Activated T-cell treated with anti-CD3 and anti-CD28 coated beads, Interleukin-2, amount 50 U/mL, for 72 hours (primary cell): ENCODE data around the gene NLRP13. TPM values are rescaled to one million over a fixed set of nuclear protein-coding genes. Genes with fewer than 3 reads are reported as not detected.
"Not testable (repeated sequence)": the region's sequence is repeated elsewhere in the genome, so short reads cannot be mapped to it uniquely, and the experiment has no call there.

ENCODE experiments used
- ATAC-seq, 2 donors: fragments of 150-1000 bp; cut with Tn5 transposase; replicated peaks in 1 of 2; 2 replicates each; pipeline ENCODE4 v1.10.0; 2021; ENCODE audit warnings: moderate library complexity in 2 of 2, mild to moderate bottlenecking in 1 of 2
- DNase-seq, 2 donors: peaks; one replicate each; pipeline ENCODE4 v3.0.0; 2021 to 2022; ENCODE audit warnings: mixed read lengths in 1 of 2
- H3K27ac Mint-ChIP-seq: one replicate; pipeline ENCODE4 v1.8.0; 2022; ENCODE audit warnings: mild to moderate bottlenecking, moderate library complexity, mixed read lengths
- H3K27me3 Mint-ChIP-seq: one replicate; pipeline ENCODE4 v1.8.0; 2022; ENCODE audit warnings: low read depth, mixed read lengths
- H3K36me3 Mint-ChIP-seq, 2 donors: one replicate each; pipeline ENCODE4 v1.8.0; 2022; ENCODE audit warnings: mixed read lengths in 2 of 2, mild to moderate bottlenecking in 1 of 2; ENCODE audit not compliant: insufficient read depth in 2 of 2
- H3K4me1 Mint-ChIP-seq: one replicate; pipeline ENCODE4 v1.8.0; 2022; ENCODE audit warnings: low read depth, mixed read lengths
- H3K4me3 Mint-ChIP-seq, 2 donors: one replicate each; pipeline ENCODE4 v1.8.0; 2022; ENCODE audit warnings: mild to moderate bottlenecking in 2 of 2, mixed read lengths in 2 of 2, moderate library complexity in 2 of 2
- H3K9me3 Mint-ChIP-seq, 2 donors: one replicate each; pipeline ENCODE4 v1.8.0; 2022; ENCODE audit warnings: mixed read lengths in 2 of 2
- total RNA-seq, 2 donors: library from RNA; stranded (reverse); gene quantifications; one replicate each; pipeline ENCODE4 v1.2.3, GENCODE V29; 2022

The NLRP13 gene
- total RNA-seq, 2 donors from 2014 or later = not detected

- not testable (repeated sequence) for H3K36me3 Mint-ChIP-seq, H3K4me1 Mint-ChIP-seq, H3K4me3 Mint-ChIP-seq, DNase-seq, H3K27ac Mint-ChIP-seq, H3K27me3 Mint-ChIP-seq, ATAC-seq
- H3K9me3 Mint-ChIP-seq = peaks cover 10 to 11% of the 10 kb centered on the region in 2 donors
Measured at GRCh38 chr19:55929258-55929657, 2.9 kb downstream of the NLRP13 start.

DNA sequence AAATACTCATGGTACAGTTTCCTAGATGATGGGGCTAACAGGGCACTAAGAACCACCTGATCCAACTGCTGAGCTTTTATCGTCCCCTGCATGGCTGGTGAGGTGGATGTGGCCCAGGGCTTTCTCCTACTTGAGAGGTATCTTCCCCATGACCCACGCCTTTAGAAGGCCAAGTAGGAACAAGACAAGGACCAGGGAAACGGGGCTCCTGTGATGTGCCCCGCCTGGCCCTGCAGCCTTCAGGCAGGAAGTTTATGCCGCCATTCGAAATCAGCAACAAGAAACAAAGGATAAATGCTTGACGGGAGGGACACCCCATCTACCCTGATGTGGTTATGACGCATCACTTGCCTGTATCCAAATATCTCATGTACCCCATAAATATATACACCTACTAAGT is 4.1 kb downstream of the NLRP13 start:
- Mint-ChIP-seq H3K27me3 (no peaks in the 10 kb centered on the region), H3K36me3 (peaks cover 0 to 4% of the 10 kb centered on the region in 2 donors), H3K27ac (no peak overlapping the region), H3K4me1 (no peaks in the 10 kb centered on the region), H3K9me3 (peaks cover 10 to 12% of the 10 kb centered on the region in 2 donors), H3K4me3 (no peak overlapping the region)
- ATAC-seq (no peak), DNase-seq (no peak)

- no peak for DNase-seq
- ATAC-seq = no peak
- no peaks in the 10 kb centered on the region for H3K4me1 Mint-ChIP-seq
- H3K4me3 Mint-ChIP-seq = no peak overlapping the region
- peaks cover 14 to 17% of the 10 kb centered on the region in 2 donors for H3K9me3 Mint-ChIP-seq
- peaks cover 2 to 4% of the 10 kb centered on the region in 2 donors for H3K36me3 Mint-ChIP-seq
- H3K27me3 Mint-ChIP-seq = no peaks in the 10 kb centered on the region
- H3K27ac Mint-ChIP-seq = no peak overlapping the region
Measured at GRCh38 chr19:55923556-55923955, 8.6 kb downstream of the NLRP13 start.

DNA sequence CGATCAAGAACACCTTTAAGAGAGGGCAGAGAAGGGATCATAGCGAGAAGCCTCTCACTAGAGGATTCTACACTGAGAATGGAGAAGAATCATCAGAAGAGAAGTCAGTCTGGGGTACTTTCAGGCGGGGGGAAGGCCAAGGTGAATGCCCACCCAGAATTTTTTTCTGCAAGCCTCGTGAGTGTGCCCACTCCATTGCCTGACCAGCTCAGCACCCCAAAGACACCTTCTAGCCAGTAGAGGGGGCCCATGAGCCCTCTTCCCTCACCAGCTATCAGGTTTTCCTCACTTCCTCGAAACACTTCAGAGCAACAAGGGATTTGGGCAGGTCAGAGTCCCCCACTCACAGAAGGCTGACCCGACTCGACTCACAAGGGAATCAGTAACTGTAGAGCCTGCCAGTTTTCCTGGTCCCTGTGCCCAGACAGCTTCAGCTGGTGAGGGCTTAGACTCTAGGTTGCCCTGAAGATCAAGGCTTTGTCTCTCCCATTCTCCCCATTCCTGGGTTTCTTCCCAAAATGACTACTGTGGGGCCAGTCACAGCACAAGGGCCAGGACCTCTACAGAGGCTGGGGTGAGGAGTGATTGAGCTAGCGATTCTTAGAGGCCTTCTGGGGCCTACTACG is 18.4 kb downstream of the NLRP13 start:
- ATAC-seq (no peak), DNase-seq (no peak)
- H3K4me3 Mint-ChIP-seq = no peak overlapping the region
- H3K9me3 Mint-ChIP-seq = peaks cover 15% of the 10 kb centered on the region in 2 donors
- peaks cover 3 to 8% of the 10 kb centered on the region in 2 donors for H3K36me3 Mint-ChIP-seq
- no peaks in the 10 kb centered on the region for H3K4me1 Mint-ChIP-seq
- H3K27ac Mint-ChIP-seq = no peak overlapping the region
- H3K27me3 Mint-ChIP-seq = no peaks in the 10 kb centered on the region

GRCh38 chr19:55912916-55913315 is 19.2 kb downstream of the NLRP13 start:
- Mint-ChIP-seq H3K9me3 (peaks cover 13 to 18% of the 10 kb centered on the region in 2 donors), H3K36me3 (peaks cover 0 to 6% of the 10 kb centered on the region in 2 donors)

DNA sequence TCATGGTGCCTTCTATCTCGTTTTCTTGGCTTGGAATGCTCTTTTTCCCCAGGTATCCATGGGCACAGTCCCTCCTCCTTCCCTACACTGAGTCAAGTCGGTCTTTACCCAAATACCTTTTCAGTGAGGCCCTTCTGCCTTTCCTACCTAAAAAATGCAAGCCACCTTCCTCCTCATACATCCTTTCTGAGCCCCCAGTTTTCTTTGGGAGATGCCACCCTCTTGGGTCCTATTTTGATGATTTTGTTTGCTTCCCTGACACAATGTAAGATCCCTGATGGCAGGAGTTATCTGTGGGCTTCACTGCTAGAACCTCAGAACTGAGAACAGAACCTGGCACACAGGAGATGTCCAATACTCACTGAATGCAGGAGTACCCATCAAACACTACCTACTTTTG is 22.3 kb downstream of the NLRP13 start:
- peaks cover 6 to 15% of the 10 kb centered on the region in 2 donors for H3K9me3 Mint-ChIP-seq
- ATAC-seq = no peak
- no peak overlapping the region for H3K27ac Mint-ChIP-seq
- no peaks in the 10 kb centered on the region for H3K4me1 Mint-ChIP-seq
- peaks cover 0 to 2% of the 10 kb centered on the region in 2 donors for H3K36me3 Mint-ChIP-seq
- DNase-seq = no peak
- H3K4me3 Mint-ChIP-seq = no peak overlapping the region
- H3K27me3 Mint-ChIP-seq = no peaks in the 10 kb centered on the region

More at GRCh38 chr19:55912916-55913315, 19.2 kb downstream of the NLRP13 start:
- no peaks in the 10 kb centered on the region for H3K27me3 Mint-ChIP-seq
- no peak for DNase-seq
- H3K4me1 Mint-ChIP-seq = no peaks in the 10 kb centered on the region
- ATAC-seq = no peak
- H3K27ac Mint-ChIP-seq = no peak overlapping the region
- no peak overlapping the region for H3K4me3 Mint-ChIP-seq

DNA sequence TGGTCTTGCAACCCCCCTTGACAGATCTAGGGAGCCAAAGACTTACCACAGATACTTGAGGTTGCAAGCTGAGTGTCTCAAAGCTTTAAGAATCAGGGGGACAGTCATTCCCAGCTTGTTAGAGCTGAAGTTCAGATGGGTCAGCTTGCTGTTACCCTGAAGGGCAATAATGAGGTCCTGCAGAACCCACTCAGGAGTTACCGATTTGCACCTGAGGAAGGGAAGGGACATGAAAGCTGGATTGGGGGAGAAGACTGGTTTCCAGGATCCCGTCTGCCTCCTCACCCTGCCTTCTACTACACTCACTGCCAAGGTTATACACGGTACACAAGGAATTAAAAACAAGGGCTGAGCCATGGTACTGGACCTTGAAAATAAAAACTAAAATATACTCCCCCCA is 24.4 kb downstream of the NLRP13 start:
- H3K27me3 Mint-ChIP-seq = no peaks in the 10 kb centered on the region
- no peaks in the 10 kb centered on the region for H3K4me1 Mint-ChIP-seq
- H3K4me3 Mint-ChIP-seq = no peak overlapping the region
- no peaks in the 10 kb centered on the region for H3K36me3 Mint-ChIP-seq
- no peak for DNase-seq
- no peak overlapping the region for H3K27ac Mint-ChIP-seq
- peaks cover 3 to 13% of the 10 kb centered on the region in 2 donors for H3K9me3 Mint-ChIP-seq
- no peak for ATAC-seq

- Mint-ChIP-seq H3K9me3 (peaks cover 3 to 12% of the 10 kb centered on the region in 2 donors), H3K36me3 (no peaks in the 10 kb centered on the region), H3K4me1 (no peaks in the 10 kb centered on the region), H3K27ac (no peak overlapping the region), H3K27me3 (no peaks in the 10 kb centered on the region), H3K4me3 (no peak overlapping the region)
- DNase-seq = no peak
- ATAC-seq = no peak
Measured at GRCh38 chr19:55907286-55907685, 24.9 kb downstream of the NLRP13 start.

GRCh38 chr19:55902080-55902751 is 29.9 kb downstream of the NLRP13 start:
- H3K27me3 Mint-ChIP-seq = no peaks in the 10 kb centered on the region
- ATAC-seq (no peak), DNase-seq (no peak)
- H3K9me3 Mint-ChIP-seq = no peaks in the 10 kb centered on the region
- no peak overlapping the region for H3K27ac Mint-ChIP-seq
- H3K36me3 Mint-ChIP-seq = no peaks in the 10 kb centered on the region
- no peak overlapping the region for H3K4me3 Mint-ChIP-seq
- H3K4me1 Mint-ChIP-seq = no peaks in the 10 kb centered on the region

DNA sequence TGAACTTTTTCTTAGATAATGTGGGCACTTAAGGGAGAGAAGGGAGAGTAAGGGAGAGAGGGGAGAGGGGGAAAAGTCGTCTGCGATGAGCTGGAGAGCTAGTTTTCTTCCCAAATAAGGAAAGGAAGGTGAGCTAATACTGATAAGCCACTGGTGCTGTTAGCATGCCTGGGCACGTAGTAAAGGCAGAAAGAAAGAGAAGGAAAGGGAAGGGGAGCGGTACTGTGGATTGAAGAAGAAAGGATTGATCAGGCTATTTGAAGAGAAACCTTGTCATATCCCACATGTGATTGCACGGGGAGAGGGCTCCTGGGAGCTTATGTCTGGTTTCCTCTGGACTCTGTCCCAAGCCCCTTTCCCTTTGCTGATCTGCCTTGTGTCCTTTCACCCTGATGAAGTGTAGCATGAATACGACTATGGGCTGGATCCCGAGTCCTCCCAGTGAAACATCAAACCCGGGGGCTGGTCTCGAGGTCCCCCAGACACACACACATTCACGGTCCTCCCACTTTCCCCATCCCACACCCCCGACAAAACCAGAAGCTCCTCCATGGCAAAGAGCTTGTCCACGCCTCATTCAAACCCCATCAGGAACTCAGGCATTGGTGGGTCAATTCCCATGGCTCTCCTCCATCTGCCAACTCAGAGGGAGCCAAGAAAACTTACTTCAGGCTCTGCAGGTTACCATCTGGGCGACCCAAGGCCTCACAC is 30.6 kb downstream of the NLRP13 start:
- H3K4me3 Mint-ChIP-seq = no peak overlapping the region
- no peak overlapping the region for H3K27ac Mint-ChIP-seq

DNA sequence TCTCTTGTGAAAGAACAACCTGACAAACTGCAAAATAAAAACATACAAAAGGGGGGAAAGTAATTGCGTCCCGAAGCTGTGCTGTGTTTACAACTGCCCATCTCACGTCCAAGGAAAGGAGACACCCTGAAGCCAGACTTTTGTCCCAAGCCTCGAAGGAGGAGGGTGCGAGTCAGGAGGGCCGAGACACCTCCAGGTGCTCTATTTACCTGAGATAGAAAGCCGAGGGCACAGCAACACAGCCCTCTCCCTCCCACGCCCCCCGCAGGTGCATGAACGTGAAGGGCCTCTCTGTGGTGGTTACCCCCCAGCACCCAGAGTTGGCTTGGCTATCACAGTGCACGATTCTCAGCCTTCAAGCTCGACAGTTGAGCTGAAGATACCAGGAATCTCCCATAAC is 33.2 kb downstream of the NLRP13 start:
- Mint-ChIP-seq H3K27me3 (no peaks in the 10 kb centered on the region), H3K4me3 (no peak overlapping the region), H3K27ac (no peak overlapping the region), H3K4me1 (no peaks in the 10 kb centered on the region), H3K9me3 (peaks cover 4 to 7% of the 10 kb centered on the region in 2 donors), H3K36me3 (no peaks in the 10 kb centered on the region)
- DNase-seq (no peak), ATAC-seq (no peak)

More for the DNA sequence above, 30.6 kb downstream of the NLRP13 start:
- H3K27me3 Mint-ChIP-seq = no peaks in the 10 kb centered on the region
- H3K36me3 Mint-ChIP-seq = no peaks in the 10 kb centered on the region
- H3K4me1 Mint-ChIP-seq = no peaks in the 10 kb centered on the region
- no peak for ATAC-seq
- no peak for DNase-seq
- H3K9me3 Mint-ChIP-seq = no peaks in the 10 kb centered on the region

- peaks cover 1 to 2% of the 10 kb centered on the region in 2 donors for H3K36me3 Mint-ChIP-seq
- DNase-seq = no peak
- H3K4me3 Mint-ChIP-seq = no peak overlapping the region
- no peaks in the 10 kb centered on the region for H3K4me1 Mint-ChIP-seq
- no peak overlapping the region for H3K27ac Mint-ChIP-seq
- ATAC-seq = no peak
- no peaks in the 10 kb centered on the region for H3K27me3 Mint-ChIP-seq
- peaks cover 3% of the 10 kb centered on the region in 2 donors for H3K9me3 Mint-ChIP-seq
Measured at GRCh38 chr19:55882626-55883025, 49.5 kb downstream of the NLRP13 start.

GRCh38 chr19:55877211-55877610 is 54.9 kb downstream of the NLRP13 start:
- Mint-ChIP-seq H3K9me3 (peaks cover 4 to 10% of the 10 kb centered on the region in 2 donors), H3K36me3 (peaks cover 0 to 1% of the 10 kb centered on the region in 2 donors), H3K27me3 (no peaks in the 10 kb centered on the region), H3K27ac (no peak overlapping the region), H3K4me3 (no peak overlapping the region), H3K4me1 (no peaks in the 10 kb centered on the region)
- DNase-seq (no peak), ATAC-seq (no peak)
